Measurements from ENCODE around the gene STXBP5L. TPM values are rescaled to one million over a fixed set of nuclear protein-coding genes. Genes with fewer than 3 reads are reported as not detected.

The STXBP5L gene
- total RNA-seq, 2 donors from 2014 or later: 0.07 TPM; not detected in 1

- H3K9me3 ChIP-seq: no peaks in the 10 kb centered on the region
- H3K4me1 ChIP-seq (ENCODE audit: control insufficient read depth in 1 of 2, low read depth in 2 of 2): peaks cover 5 to 16% of the 10 kb centered on the region in 2 donors
- no peaks in the 10 kb centered on the region for H3K36me3 ChIP-seq
- TF ChIP-seq CTCF (IDR thresholded peaks at IDR 0.05): no peak
- H3K27ac ChIP-seq: no peak overlapping the region
- no peak for ATAC-seq (ENCODE audit: insufficient number of reproducible peaks, low FRiP score, low read depth)
- H3K4me3 ChIP-seq: peak overlapping the region; percentile 72
- no peaks in the 10 kb centered on the region for H3K27me3 ChIP-seq (replicated peaks; ENCODE audit: insufficient read depth)
- no peak for DNase-seq (ENCODE audit: low spot score)
Observed at GRCh38 chr3:120908795-120909601, 993 bp downstream of the STXBP5L start.

- no peak overlapping the region for H3K27ac ChIP-seq
- peak overlapping the region; percentile 72 for H3K4me3 ChIP-seq
- TF ChIP-seq CTCF (IDR thresholded peaks at IDR 0.05): no peak
- peaks cover 5 to 16% of the 10 kb centered on the region in 2 donors for H3K4me1 ChIP-seq (ENCODE audit: control insufficient read depth in 1 of 2, low read depth in 2 of 2)
- no peaks in the 10 kb centered on the region for H3K27me3 ChIP-seq (replicated peaks; ENCODE audit: insufficient read depth)
- ATAC-seq (ENCODE audit: insufficient number of reproducible peaks, low FRiP score, low read depth) (no peak), DNase-seq (ENCODE audit: low spot score) (no peak)
- no peaks in the 10 kb centered on the region for H3K9me3 ChIP-seq
- no peaks in the 10 kb centered on the region for H3K36me3 ChIP-seq
Observed at GRCh38 chr3:120909602-120909878, 1.5 kb downstream of the STXBP5L start.

DNA sequence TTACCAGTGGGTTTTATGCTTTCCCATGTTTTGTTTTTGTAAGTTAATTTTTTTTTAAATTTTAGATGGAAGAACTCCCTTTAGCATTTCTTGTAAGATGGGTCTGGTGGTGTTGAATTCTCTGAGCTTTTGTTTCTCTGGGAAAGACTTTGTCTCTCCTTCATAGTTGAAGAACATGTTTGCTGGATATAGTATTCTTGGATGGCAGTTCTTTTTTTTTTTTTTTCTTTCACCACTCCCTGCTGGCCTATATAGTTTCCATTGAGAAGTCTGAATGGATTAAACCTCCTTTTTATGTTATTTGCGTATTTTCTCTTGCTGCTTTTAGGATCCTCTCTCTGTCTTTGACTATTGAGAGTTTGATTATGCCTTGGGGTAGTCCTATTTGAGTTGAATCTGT, 18.1 kb downstream of the STXBP5L start:
- DNase-seq (ENCODE audit: low spot score) (no peak), ATAC-seq (ENCODE audit: insufficient number of reproducible peaks, low FRiP score, low read depth) (no peak)
- Histone ChIP-seq H3K27ac (no peak overlapping the region), H3K9me3 (peaks cover 9% of the 10 kb centered on the region), H3K27me3 (replicated peaks; ENCODE audit: insufficient read depth) (no peaks in the 10 kb centered on the region), H3K4me1 (ENCODE audit: control insufficient read depth in 1 of 2, low read depth in 2 of 2) (no peaks in the 10 kb centered on the region), H3K36me3 (no peaks in the 10 kb centered on the region), H3K4me3 (no peak overlapping the region)
- no peak for TF ChIP-seq CTCF (IDR thresholded peaks at IDR 0.05)

- Histone ChIP-seq H3K27ac (no peak overlapping the region), H3K4me3 (no peak overlapping the region), H3K9me3 (peaks cover 9% of the 10 kb centered on the region), H3K36me3 (no peaks in the 10 kb centered on the region), H3K4me1 (ENCODE audit: control insufficient read depth in 1 of 2, low read depth in 2 of 2) (no peaks in the 10 kb centered on the region), H3K27me3 (replicated peaks; ENCODE audit: insufficient read depth) (no peaks in the 10 kb centered on the region)
- no peak for TF ChIP-seq CTCF (IDR thresholded peaks at IDR 0.05)
- DNase-seq (ENCODE audit: low spot score) (no peak), ATAC-seq (ENCODE audit: insufficient number of reproducible peaks, low FRiP score, low read depth) (no peak)
Observed at GRCh38 chr3:120928991-120929390, 21.0 kb downstream of the STXBP5L start.

DNA sequence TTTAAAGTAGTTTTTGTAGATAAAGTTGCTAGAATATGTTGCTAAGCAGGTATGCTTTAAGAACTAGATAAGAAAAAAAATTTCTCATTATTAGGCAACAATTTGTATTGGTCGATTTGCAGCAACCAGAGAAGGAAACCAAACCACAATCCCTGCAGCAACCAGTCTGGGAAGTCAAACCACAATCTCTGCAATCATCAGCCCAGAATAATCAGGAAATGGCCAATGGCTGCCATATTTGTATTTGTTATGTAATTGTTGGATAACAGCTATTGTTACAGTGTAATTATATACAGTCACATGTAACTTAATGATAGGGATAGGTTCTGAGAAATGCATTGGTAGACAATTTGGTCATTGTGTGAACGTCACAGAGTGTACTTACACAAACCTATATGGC, 23.6 kb downstream of the STXBP5L start:
- TF ChIP-seq CTCF (IDR thresholded peaks at IDR 0.05): no peak
- Histone ChIP-seq H3K9me3 (peaks cover 2% of the 10 kb centered on the region), H3K27ac (no peak overlapping the region), H3K27me3 (replicated peaks; ENCODE audit: insufficient read depth) (no peaks in the 10 kb centered on the region), H3K4me1 (ENCODE audit: control insufficient read depth in 1 of 2, low read depth in 2 of 2) (no peaks in the 10 kb centered on the region), H3K36me3 (no peaks in the 10 kb centered on the region), H3K4me3 (no peak overlapping the region)
- ATAC-seq (ENCODE audit: insufficient number of reproducible peaks, low FRiP score, low read depth): no peak
- DNase-seq (ENCODE audit: low spot score): no peak

Measured in thoracic aorta (tissue), 2 donors.